ENCODE data around the gene GTPBP1. TPM values are rescaled to one million over a fixed set of nuclear protein-coding genes. Genes with fewer than 3 reads are reported as not detected.
A peak's percentile ranks its signal among the peaks of the same experiment; 100 is the strongest.

Gene GTPBP1
- total and polyA plus RNA-seq, 2 of the 13 experiments (the other 11 are each of a cell fraction or from before 2014, with no cell fraction given) = 22.3 to 27.0 TPM

- TF ChIP-seq KDM5B (CRISPR knock-in tag; IDR thresholded peaks at IDR 0.05; ENCODE audit: borderline replicate concordance) = no peak
- no peak for TF ChIP-seq ZNF747 (CRISPR knock-in tag; IDR thresholded peaks at IDR 0.05; ENCODE audit: borderline replicate concordance)
- TF ChIP-seq KLF16 (CRISPR knock-in tag; IDR thresholded peaks at IDR 0.05) = no peak
- 0 out of 2 replicates have a peak, but pooled peaks have one; percentile 15 for TF ChIP-seq ZNF709 (CRISPR knock-in tag; IDR thresholded peaks at IDR 0.05)
- TF ChIP-seq, protein P1, sequence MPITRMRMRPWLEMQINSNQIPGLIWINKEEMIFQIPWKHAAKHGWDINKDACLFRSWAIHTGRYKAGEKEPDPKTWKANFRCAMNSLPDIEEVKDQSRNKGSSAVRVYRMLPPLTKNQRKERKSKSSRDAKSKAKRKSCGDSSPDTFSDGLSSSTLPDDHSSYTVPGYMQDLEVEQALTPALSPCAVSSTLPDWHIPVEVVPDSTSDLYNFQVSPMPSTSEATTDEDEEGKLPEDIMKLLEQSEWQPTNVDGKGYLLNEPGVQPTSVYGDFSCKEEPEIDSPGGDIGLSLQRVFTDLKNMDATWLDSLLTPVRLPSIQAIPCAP (CRISPR knock-in tag; IDR thresholded peaks at IDR 0.05; ENCODE audit: low read depth) = no peak
- no peak for TF ChIP-seq KLF13 (CRISPR knock-in tag; IDR thresholded peaks at IDR 0.05)
- TF ChIP-seq DNMT1 (CRISPR knock-in tag; IDR thresholded peaks at IDR 0.05) = no peak
- no peak for TF ChIP-seq ZNF44 (CRISPR knock-in tag; IDR thresholded peaks at IDR 0.05)
- no peak for TF ChIP-seq MAF1 (CRISPR knock-in tag; IDR thresholded peaks at IDR 0.05; ENCODE audit: borderline replicate concordance)
- TF ChIP-seq, protein P2, sequence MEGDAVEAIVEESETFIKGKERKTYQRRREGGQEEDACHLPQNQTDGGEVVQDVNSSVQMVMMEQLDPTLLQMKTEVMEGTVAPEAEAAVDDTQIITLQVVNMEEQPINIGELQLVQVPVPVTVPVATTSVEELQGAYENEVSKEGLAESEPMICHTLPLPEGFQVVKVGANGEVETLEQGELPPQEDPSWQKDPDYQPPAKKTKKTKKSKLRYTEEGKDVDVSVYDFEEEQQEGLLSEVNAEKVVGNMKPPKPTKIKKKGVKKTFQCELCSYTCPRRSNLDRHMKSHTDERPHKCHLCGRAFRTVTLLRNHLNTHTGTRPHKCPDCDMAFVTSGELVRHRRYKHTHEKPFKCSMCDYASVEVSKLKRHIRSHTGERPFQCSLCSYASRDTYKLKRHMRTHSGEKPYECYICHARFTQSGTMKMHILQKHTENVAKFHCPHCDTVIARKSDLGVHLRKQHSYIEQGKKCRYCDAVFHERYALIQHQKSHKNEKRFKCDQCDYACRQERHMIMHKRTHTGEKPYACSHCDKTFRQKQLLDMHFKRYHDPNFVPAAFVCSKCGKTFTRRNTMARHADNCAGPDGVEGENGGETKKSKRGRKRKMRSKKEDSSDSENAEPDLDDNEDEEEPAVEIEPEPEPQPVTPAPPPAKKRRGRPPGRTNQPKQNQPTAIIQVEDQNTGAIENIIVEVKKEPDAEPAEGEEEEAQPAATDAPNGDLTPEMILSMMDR (CRISPR knock-in tag; IDR thresholded peaks at IDR 0.05) = no peak
- no peak for TF ChIP-seq AKNA (CRISPR knock-in tag; IDR thresholded peaks at IDR 0.05; ENCODE audit: borderline replicate concordance)
- no peak for TF ChIP-seq NFKBIZ (CRISPR knock-in tag; IDR thresholded peaks at IDR 0.05)
- TF ChIP-seq, protein P3, sequence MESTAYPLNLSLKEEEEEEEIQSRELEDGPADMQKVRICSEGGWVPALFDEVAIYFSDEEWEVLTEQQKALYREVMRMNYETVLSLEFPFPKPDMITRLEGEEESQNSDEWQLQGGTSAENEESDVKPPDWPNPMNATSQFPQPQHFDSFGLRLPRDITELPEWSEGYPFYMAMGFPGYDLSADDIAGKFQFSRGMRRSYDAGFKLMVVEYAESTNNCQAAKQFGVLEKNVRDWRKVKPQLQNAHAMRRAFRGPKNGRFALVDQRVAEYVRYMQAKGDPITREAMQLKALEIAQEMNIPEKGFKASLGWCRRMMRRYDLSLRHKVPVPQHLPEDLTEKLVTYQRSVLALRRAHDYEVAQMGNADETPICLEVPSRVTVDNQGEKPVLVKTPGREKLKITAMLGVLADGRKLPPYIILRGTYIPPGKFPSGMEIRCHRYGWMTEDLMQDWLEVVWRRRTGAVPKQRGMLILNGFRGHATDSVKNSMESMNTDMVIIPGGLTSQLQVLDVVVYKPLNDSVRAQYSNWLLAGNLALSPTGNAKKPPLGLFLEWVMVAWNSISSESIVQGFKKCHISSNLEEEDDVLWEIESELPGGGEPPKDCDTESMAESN (CRISPR knock-in tag; conservative IDR thresholded peaks at IDR 0.05) = no peak
- TF ChIP-seq RFXAP (CRISPR knock-in tag; IDR thresholded peaks at IDR 0.05; ENCODE audit: borderline replicate concordance) = no peak
- TF ChIP-seq, protein P4, sequence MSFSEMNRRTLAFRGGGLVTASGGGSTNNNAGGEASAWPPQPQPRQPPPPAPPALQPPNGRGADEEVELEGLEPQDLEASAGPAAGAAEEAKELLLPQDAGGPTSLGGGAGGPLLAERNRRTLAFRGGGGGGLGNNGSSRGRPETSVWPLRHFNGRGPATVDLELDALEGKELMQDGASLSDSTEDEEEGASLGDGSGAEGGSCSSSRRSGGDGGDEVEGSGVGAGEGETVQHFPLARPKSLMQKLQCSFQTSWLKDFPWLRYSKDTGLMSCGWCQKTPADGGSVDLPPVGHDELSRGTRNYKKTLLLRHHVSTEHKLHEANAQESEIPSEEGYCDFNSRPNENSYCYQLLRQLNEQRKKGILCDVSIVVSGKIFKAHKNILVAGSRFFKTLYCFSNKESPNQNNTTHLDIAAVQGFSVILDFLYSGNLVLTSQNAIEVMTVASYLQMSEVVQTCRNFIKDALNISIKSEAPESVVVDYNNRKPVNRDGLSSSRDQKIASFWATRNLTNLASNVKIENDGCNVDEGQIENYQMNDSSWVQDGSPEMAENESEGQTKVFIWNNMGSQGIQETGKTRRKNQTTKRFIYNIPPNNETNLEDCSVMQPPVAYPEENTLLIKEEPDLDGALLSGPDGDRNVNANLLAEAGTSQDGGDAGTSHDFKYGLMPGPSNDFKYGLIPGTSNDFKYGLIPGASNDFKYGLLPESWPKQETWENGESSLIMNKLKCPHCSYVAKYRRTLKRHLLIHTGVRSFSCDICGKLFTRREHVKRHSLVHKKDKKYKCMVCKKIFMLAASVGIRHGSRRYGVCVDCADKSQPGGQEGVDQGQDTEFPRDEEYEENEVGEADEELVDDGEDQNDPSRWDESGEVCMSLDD (CRISPR knock-in tag; IDR thresholded peaks at IDR 0.05; ENCODE audit: borderline replicate concordance) = no peak
Observed at GRCh38 chr22:38657045-38657909, 48.5 kb upstream of the GTPBP1 start (continued).
